NB4 (cell line): ENCODE measurements around the gene UBE2Q2.

Experiments used
- DNase-seq: peaks from one replicate; pipeline ENCODE4 v3.0.0; 2010; ENCODE audit warnings: low read depth
- H3K4me3 ChIP-seq: one replicate; pipeline ENCODE4 v1.5.1; 2011; ENCODE audit warnings: mild to moderate bottlenecking, low read depth, low read length, moderate library complexity
- MYC ChIP-seq: IDR thresholded peaks from 2 replicates; pipeline ENCODE4 v1.6.1; 2011; ENCODE audit warnings: low read depth, low read length
- POLR2A ChIP-seq: IDR thresholded peaks from 2 replicates; pipeline ENCODE4 v1.6.1; 2011; ENCODE audit warnings: mild to moderate bottlenecking; ENCODE audit not compliant: insufficient read length; ENCODE audit errors: extremely low read depth
- TF ChIP-seq, protein P1 (sequence below): IDR thresholded peaks from one replicate; pipeline ENCODE4 v1.5.1; 2012; ENCODE audit warnings: low read depth, low read length
- TF ChIP-seq, protein P2 (sequence below): IDR thresholded peaks from 2 replicates; pipeline ENCODE4 v1.6.1; 2011; ENCODE audit warnings: low read depth, low read length

The UBE2Q2 gene

DNA sequence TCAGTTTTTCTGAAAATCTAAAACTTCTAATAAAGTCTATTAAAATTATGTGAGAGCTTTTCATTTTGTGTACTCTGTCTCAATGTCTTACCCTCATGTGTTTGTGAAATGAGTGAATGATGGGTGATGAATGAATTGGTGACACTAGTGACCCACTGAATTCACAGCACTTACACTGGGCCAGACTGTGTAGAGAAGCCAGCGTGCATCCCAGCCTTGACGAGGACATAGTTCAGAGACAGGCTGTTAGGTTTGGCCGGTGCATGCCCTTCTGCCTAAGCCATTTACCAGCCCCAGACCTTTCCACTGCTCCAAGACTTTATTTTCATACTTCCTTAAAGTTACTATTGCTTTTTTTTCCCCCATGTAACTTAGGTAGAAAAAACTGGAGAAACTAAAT lies 99.2 kb downstream of the UBE2Q2 start:
- DNase-seq = no peak
- TF ChIP-seq, protein P1, sequence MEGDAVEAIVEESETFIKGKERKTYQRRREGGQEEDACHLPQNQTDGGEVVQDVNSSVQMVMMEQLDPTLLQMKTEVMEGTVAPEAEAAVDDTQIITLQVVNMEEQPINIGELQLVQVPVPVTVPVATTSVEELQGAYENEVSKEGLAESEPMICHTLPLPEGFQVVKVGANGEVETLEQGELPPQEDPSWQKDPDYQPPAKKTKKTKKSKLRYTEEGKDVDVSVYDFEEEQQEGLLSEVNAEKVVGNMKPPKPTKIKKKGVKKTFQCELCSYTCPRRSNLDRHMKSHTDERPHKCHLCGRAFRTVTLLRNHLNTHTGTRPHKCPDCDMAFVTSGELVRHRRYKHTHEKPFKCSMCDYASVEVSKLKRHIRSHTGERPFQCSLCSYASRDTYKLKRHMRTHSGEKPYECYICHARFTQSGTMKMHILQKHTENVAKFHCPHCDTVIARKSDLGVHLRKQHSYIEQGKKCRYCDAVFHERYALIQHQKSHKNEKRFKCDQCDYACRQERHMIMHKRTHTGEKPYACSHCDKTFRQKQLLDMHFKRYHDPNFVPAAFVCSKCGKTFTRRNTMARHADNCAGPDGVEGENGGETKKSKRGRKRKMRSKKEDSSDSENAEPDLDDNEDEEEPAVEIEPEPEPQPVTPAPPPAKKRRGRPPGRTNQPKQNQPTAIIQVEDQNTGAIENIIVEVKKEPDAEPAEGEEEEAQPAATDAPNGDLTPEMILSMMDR = no peak
- TF ChIP-seq MYC = no peak
- TF ChIP-seq, protein P2, sequence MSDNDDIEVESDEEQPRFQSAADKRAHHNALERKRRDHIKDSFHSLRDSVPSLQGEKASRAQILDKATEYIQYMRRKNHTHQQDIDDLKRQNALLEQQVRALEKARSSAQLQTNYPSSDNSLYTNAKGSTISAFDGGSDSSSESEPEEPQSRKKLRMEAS = no peak
- no peak for TF ChIP-seq POLR2A

DNA sequence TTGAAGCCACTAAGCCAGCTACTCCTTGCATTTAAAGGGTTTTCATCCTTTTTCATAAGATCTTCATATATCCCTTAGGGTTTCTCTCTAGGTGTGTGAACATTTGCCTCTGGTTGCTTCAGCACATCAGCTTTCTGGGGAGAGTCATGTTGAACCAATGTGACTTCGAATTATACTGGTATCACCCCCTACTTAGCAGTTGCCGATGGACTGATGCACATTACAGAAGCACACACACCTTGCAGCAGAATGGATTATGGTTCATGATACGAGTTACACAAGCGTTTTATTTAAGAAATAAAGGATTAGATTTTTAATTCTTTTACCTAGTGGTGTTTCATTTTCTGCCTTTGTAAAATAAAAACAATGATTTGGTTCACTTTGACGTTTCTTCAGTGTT lies 100.0 kb downstream of the UBE2Q2 start:
- DNase-seq = no peak
- no peak for TF ChIP-seq POLR2A
- TF ChIP-seq MYC = no peak
- TF ChIP-seq, protein P2 = no peak
- TF ChIP-seq, protein P1 = no peak
- H3K4me3 ChIP-seq = no peak overlapping the region

More for the DNA sequence above, 99.2 kb downstream of the UBE2Q2 start:
- H3K4me3 ChIP-seq = no peak overlapping the region

DNA sequence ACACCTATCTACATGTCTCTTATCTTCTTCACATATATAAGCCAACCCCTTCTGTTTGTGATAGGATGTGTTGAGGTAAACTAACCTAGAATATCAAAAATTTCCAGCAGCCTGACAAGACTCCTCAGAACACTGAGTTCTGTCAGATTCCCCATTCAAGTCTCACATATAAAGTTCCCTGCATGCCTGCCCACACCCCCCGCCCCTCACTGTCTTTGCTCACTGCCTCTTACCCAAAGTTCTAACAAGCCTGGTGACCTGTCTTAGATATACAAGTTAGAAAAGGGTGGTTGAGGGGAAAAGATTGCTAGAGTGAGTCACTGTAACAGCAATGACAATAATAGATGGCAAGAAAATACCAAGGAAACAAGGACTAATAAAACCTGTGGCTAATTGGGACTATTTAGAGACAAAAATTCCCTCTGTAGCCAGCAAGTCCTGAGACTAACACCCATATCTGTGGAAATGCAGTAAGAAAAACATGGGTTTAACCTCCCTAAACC lies 100.5 kb downstream of the UBE2Q2 start:
- H3K4me3 ChIP-seq = no peak overlapping the region
- peak; percentile 45 for DNase-seq
- TF ChIP-seq, protein P1 = no peak

DNA sequence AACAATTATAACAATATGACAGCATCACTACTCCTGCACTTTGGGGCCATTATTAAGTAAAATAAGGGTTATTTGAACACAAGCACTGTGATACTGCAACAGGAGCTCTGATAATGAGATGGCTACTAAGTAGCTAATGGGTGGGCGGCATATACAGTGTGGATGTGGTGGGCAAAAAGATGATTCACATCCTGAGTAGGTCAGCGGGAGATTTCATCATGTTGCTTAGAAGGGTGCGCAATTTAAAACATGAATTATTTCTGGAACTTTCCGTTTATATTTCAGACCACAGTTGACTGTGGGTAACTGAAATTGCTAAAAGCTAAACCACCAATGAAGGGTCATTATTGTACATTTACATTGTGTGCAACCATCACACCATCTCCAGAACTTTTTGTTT lies 102.7 kb downstream of the UBE2Q2 start:
- peak; percentile 88 for DNase-seq
- no peak overlapping the region for H3K4me3 ChIP-seq

DNA sequence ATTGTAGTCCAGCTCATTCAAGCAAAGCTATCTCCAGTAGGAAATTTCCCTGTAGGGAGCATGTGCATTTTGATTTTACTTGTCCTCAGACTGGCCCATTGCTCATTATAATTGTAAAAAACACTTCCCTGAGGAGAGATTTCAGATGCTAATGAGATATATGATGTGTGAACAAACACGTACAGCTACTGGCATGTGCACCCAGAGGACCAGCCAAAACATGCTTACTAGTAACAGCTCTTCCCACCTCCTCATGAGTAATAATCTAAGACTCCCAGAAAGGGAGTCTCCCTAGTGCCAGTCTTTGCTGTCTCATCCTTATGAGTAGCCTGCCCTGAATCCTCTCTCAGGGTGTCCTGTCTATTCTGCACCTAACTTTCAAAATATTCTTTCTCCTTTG lies 103.8 kb downstream of the UBE2Q2 start:
- TF ChIP-seq MYC = no peak
- no peak for TF ChIP-seq POLR2A
- TF ChIP-seq, protein P2 = no peak
- TF ChIP-seq, protein P1 = no peak
- H3K4me3 ChIP-seq = no peak overlapping the region
- no peak for DNase-seq

More for the DNA sequence above, 102.7 kb downstream of the UBE2Q2 start:
- TF ChIP-seq, protein P1 = no peak
- peak; percentile 55; the same call in 1 of the 2 replicates for TF ChIP-seq MYC
- TF ChIP-seq, protein P2 = 0 out of 2 replicates have a peak, but pooled peaks have one; percentile 22

DNA sequence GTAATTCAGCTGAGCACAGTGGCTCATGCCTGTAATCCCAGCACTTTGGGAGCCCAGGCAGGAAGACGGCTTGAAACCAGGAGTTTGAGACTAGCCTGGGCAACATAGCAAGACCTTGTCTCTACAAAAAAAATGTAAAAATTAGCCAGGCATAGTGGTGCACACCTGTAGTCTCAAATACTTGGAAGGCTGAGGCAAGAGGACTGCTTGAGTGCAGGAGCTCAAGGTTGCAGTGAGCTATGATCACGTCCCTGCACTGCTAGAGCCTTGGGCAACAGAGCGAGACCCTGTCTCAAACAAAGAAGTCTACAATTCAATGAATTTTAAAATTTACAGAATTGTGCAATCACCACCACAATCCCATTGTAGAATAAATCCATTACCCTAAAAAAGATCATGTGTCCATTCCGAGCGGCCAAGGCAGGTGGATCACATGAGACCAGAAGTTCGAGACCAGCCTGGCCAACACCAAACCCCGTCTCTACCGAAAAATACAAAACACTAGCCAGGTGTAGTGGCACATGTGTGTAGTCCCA lies 105.6 kb downstream of the UBE2Q2 start:
- no peak overlapping the region for H3K4me3 ChIP-seq
- DNase-seq = no peak
- no peak for TF ChIP-seq POLR2A
- no peak for TF ChIP-seq MYC
- TF ChIP-seq, protein P1 = no peak
- TF ChIP-seq, protein P2 = no peak
